ENCODE data around the gene ITFG1. TPM values are rescaled to one million over a fixed set of nuclear protein-coding genes. Genes with fewer than 3 reads are reported as not detected.

Gene ITFG1
- total RNA-seq, 1 experiment from 2014 or later: 38.2 TPM

DNA sequence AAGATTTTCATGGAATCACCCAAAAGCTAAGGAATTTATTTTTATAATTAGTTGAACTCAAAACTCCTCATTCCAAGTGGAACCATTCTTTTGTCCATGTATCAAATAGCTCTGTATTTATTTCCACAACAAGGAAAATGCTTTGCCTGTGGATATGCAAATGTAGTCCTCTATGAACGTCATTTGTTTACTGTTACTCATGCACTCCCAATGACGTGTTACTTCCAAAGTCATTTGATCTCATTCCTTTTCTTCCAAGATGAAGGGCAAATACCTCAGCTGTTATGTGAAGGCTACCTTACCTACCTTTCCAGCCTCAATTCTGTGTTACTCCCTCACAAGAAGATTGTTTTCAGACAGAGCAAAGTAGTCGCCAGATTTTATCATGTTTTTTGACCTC lies 83.7 kb downstream of the ITFG1 start:
- Mint-ChIP-seq H3K4me1 (ENCODE audit: low read depth, unreplicated experiment) (no peaks in the 10 kb centered on the region), H3K27ac (ENCODE audit: unreplicated experiment) (no peak overlapping the region), H3K9me3 (ENCODE audit: unreplicated experiment) (no peaks in the 10 kb centered on the region), H3K36me3 (ENCODE audit: insufficient read depth, unreplicated experiment) (peaks cover 8% of the 10 kb centered on the region), H3K27me3 (ENCODE audit: insufficient read depth, unreplicated experiment) (no peaks in the 10 kb centered on the region), H3K4me3 (ENCODE audit: unreplicated experiment) (no peak overlapping the region)
- Histone ChIP-seq H3K9me3 (no peaks in the 10 kb centered on the region), H3K4me1 (no peaks in the 10 kb centered on the region), H3K27me3 (replicated peaks; ENCODE audit: control insufficient read depth, insufficient read depth, low read length) (no peaks in the 10 kb centered on the region), H3K36me3 (ENCODE audit: control insufficient read depth, insufficient read depth, low read length) (no peaks in the 10 kb centered on the region), H3K4me3 (ENCODE audit: low read depth, low read length) (no peak overlapping the region)
- BruUV-seq (replicated peaks): no TSS peak
- DNase-seq: no peak
- TF ChIP-seq CTCF (IDR thresholded peaks at IDR 0.05; ENCODE audit: insufficient read depth in 1 of 2, low read depth in 1 of 2, low read length in 1 of 2, severe bottlenecking in 1 of 2, unreplicated experiment in 1 of 2): no peak
- POLR2A ChIA-PET: no interaction called here
- CTCF ChIA-PET: no interaction called here
- intact Hi-C loops (cut with micrococcal nuclease; ENCODE audit: unreplicated experiment): no loop called here

DNA sequence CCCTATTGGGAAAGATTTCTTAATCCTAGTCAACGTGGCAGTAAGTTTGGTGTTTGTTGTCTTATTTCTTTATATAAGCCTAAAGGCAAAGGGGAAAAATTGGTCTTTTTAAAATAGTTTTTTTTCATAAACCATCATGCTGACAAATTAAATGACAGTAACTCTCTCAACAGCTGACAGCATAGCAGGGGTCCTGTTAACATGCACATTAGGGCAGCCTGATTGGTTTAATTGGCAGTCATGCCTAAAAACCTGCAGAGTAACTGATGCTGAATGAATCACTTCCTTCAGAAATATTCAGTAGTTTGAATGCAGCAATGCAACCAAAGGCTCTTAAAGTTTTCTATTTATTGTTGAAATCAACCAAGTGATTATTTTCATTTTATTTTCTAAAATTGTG lies 85.4 kb downstream of the ITFG1 start:
- H3K27me3 Mint-ChIP-seq (ENCODE audit: insufficient read depth, unreplicated experiment): no peaks in the 10 kb centered on the region
- Histone ChIP-seq H3K27me3 (replicated peaks; ENCODE audit: control insufficient read depth, insufficient read depth, low read length) (no peaks in the 10 kb centered on the region), H3K4me1 (no peaks in the 10 kb centered on the region), H3K9me3 (no peaks in the 10 kb centered on the region), H3K36me3 (ENCODE audit: control insufficient read depth, insufficient read depth, low read length) (no peaks in the 10 kb centered on the region), H3K4me3 (ENCODE audit: low read depth, low read length) (no peak overlapping the region)
- peaks cover 8% of the 10 kb centered on the region for H3K36me3 Mint-ChIP-seq (ENCODE audit: insufficient read depth, unreplicated experiment)
- no peak overlapping the region for H3K27ac Mint-ChIP-seq (ENCODE audit: unreplicated experiment)
- intact Hi-C loops (cut with micrococcal nuclease; ENCODE audit: unreplicated experiment): no loop called here
- TF ChIP-seq CTCF (IDR thresholded peaks at IDR 0.05; ENCODE audit: insufficient read depth in 1 of 2, low read depth in 1 of 2, low read length in 1 of 2, severe bottlenecking in 1 of 2, unreplicated experiment in 1 of 2): no peak
- POLR2A ChIA-PET: no interaction called here
- H3K4me1 Mint-ChIP-seq (ENCODE audit: low read depth, unreplicated experiment): no peaks in the 10 kb centered on the region
- H3K4me3 Mint-ChIP-seq (ENCODE audit: unreplicated experiment): no peak overlapping the region
- no peaks in the 10 kb centered on the region for H3K9me3 Mint-ChIP-seq (ENCODE audit: unreplicated experiment)
- DNase-seq: no peak
- no TSS peak for BruUV-seq (replicated peaks)
- CTCF ChIA-PET: no interaction called here

DNA sequence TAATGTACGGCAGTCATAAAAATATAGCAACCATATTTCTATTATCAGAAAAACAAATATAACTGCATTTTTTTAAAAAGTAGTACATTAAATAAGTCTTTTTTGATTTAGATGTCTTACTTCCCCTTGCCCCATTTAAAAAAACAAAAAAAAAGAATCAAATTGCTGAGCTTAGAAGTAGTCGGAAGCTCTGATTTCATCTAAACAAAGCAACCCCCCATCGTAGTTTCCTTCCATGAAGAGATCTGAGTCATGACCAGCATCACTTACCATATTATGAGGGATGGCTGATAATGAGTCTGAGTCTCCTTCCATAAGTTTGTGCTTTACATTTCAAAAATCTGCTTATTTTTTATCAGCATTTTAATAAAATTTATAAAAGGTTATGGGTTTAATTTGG lies 86.2 kb downstream of the ITFG1 start:
- no peaks in the 10 kb centered on the region for H3K4me1 Mint-ChIP-seq (ENCODE audit: low read depth, unreplicated experiment)
- H3K4me1 ChIP-seq: no peaks in the 10 kb centered on the region
- H3K4me3 ChIP-seq (ENCODE audit: low read depth, low read length): no peak overlapping the region
- H3K36me3 ChIP-seq (ENCODE audit: control insufficient read depth, insufficient read depth, low read length): no peaks in the 10 kb centered on the region
- TF ChIP-seq CTCF (IDR thresholded peaks at IDR 0.05; ENCODE audit: insufficient read depth in 1 of 2, low read depth in 1 of 2, low read length in 1 of 2, severe bottlenecking in 1 of 2, unreplicated experiment in 1 of 2): no peak
- H3K27me3 ChIP-seq (replicated peaks; ENCODE audit: control insufficient read depth, insufficient read depth, low read length): no peaks in the 10 kb centered on the region
- CTCF ChIA-PET: no interaction called here
- no peaks in the 10 kb centered on the region for H3K9me3 Mint-ChIP-seq (ENCODE audit: unreplicated experiment)
- H3K9me3 ChIP-seq: no peaks in the 10 kb centered on the region
- intact Hi-C loops (cut with micrococcal nuclease; ENCODE audit: unreplicated experiment): no loop called here
- no peaks in the 10 kb centered on the region for H3K27me3 Mint-ChIP-seq (ENCODE audit: insufficient read depth, unreplicated experiment)
- no peak overlapping the region for H3K4me3 Mint-ChIP-seq (ENCODE audit: unreplicated experiment)
- H3K36me3 Mint-ChIP-seq (ENCODE audit: insufficient read depth, unreplicated experiment): peaks cover 8% of the 10 kb centered on the region
- POLR2A ChIA-PET: no interaction called here
- H3K27ac Mint-ChIP-seq (ENCODE audit: unreplicated experiment): no peak overlapping the region
- DNase-seq: no peak
- no TSS peak for BruUV-seq (replicated peaks)
